ENCODE measurements around the gene B3GNT3.
"Not testable (repeated sequence)": the region's sequence is repeated elsewhere in the genome, so short reads cannot be mapped to it uniquely, and the experiment has no call there.

The B3GNT3 gene

GRCh38 chr19:17798599-17798998, 3.7 kb downstream of the B3GNT3 start:
- not testable (repeated sequence) for DNase-seq

- DNase-seq: no peak
Observed at GRCh38 chr19:17802137-17802858, 7.4 kb downstream of the B3GNT3 start.

- DNase-seq: no peak
Observed at GRCh38 chr19:17803264-17803896, 8.4 kb downstream of the B3GNT3 start.

- DNase-seq: no peak
Observed at GRCh38 chr19:17805427-17805826, 10.5 kb downstream of the B3GNT3 start.

GRCh38 chr19:17806945-17807344, 12.0 kb downstream of the B3GNT3 start:
- DNase-seq: no peak

GRCh38 chr19:17807731-17808316, 12.9 kb downstream of the B3GNT3 start:
- no peak for DNase-seq

- no peak for DNase-seq
Observed at GRCh38 chr19:17811103-17811502, 16.2 kb downstream of the B3GNT3 start.

- DNase-seq: no peak
Observed at GRCh38 chr19:17811681-17812080, 16.7 kb downstream of the B3GNT3 start.

- no peak for DNase-seq
Observed at GRCh38 chr19:17812099-17812498, 17.2 kb downstream of the B3GNT3 start.

GRCh38 chr19:17817668-17818363, 22.9 kb downstream of the B3GNT3 start:
- no peak for DNase-seq

GRCh38 chr19:17821190-17821589, 26.3 kb downstream of the B3GNT3 start, which contains the start of gene INSL3:
TSS of gene INSL3 (minus strand) at chr19:17821519. CDS start at chr19:17821506, 13 bp downstream.
- no peak for DNase-seq

GRCh38 chr19:17824339-17824738, 29.4 kb downstream of the B3GNT3 start:
- no peak for DNase-seq

GRCh38 chr19:17826508-17827056, 31.6 kb downstream of the B3GNT3 start:
- DNase-seq: no peak

GRCh38 chr19:17829855-17830566, 35.1 kb downstream of the B3GNT3 start:
- no peak for DNase-seq

GRCh38 chr19:17830567-17831418, 35.9 kb downstream of the B3GNT3 start:
- peak; percentile 85 for DNase-seq

- DNase-seq: no peak
Observed at GRCh38 chr19:17831419-17831888, 36.5 kb downstream of the B3GNT3 start.

- no peak for DNase-seq
Observed at GRCh38 chr19:17832443-17833208, 37.7 kb downstream of the B3GNT3 start.

GRCh38 chr19:17834350-17835181, 39.6 kb downstream of the B3GNT3 start:
- DNase-seq: no peak

GRCh38 chr19:17835182-17836006, 40.5 kb downstream of the B3GNT3 start:
- no peak for DNase-seq

Measured in activated CD8-positive, alpha-beta memory T cell treated with anti-CD3 and anti-CD28 coated beads, Interleukin-2, amount 50 U/mL, for 48 hours (primary cell).